Left ventricle myocardium inferior (tissue), 1 donor: ENCODE results near the gene CCDC82. TPM values are rescaled to one million over a fixed set of nuclear protein-coding genes. Genes with fewer than 3 reads are reported as not detected.

ENCODE experiments used
- DNase-seq: peaks from one replicate; pipeline ENCODE4 v3.0.0-alpha.2; 2020
- H3K27ac ChIP-seq: fragments of 200-600 bp; replicated peaks from 2 replicates; pipeline ENCODE4 v1.8.0; 2021
- H3K27me3 ChIP-seq: fragments of 200-600 bp; 2 replicates; pipeline ENCODE4 v1.8.0; 2021; ENCODE audit warnings: low read depth
- H3K36me3 ChIP-seq: fragments of 200-600 bp; 2 replicates; pipeline ENCODE4 v1.8.0; 2021
- H3K4me1 ChIP-seq: fragments of 200-600 bp; 2 replicates; pipeline ENCODE4 v1.8.0; 2021
- H3K4me3 ChIP-seq: fragments of 200-600 bp; 2 replicates; pipeline ENCODE4 v1.8.0; 2021; ENCODE audit warnings: mild to moderate bottlenecking, moderate library complexity
- H3K9me3 ChIP-seq: fragments of 200-600 bp; replicated peaks from 2 replicates; pipeline ENCODE4 v1.8.0; 2021
- CTCF ChIP-seq: fragments of 200-600 bp; IDR thresholded peaks from 2 replicates; pipeline ENCODE4 v1.8.0; 2021; ENCODE audit warnings: antibody characterized with exemption, mild to moderate bottlenecking, borderline replicate concordance
- intact Hi-C: fragments of 100-400 bp; cut with micrococcal nuclease; formaldehyde crosslinking; loops from one replicate; pipeline ENCODE4 v1.11.0; 2022
- total RNA-seq: library from RNA; stranded (reverse); fragmentation: NEBNext Ultra II Directional; extraction: Animal tissue kit (Norgen Biotek cat#: 25700); gene quantifications from one replicate; pipeline ENCODE4 v1.2.1, GENCODE V29; 2021
- donor health status: DM: no; HTN: yes; CAD: no; lungs with severe emphysema.

Gene CCDC82
- total RNA-seq, 1 donor from 2014 or later: 15.9 TPM

- Histone ChIP-seq H3K27me3 (no peaks in the 10 kb centered on the region), H3K36me3 (peaks cover 43% of the 10 kb centered on the region), H3K4me1 (no peaks in the 10 kb centered on the region), H3K9me3 (no peaks in the 10 kb centered on the region), H3K4me3 (no peak overlapping the region), H3K27ac (no peak overlapping the region)
- no peak for TF ChIP-seq CTCF
- intact Hi-C loops: no loop called here
- no peak for DNase-seq
Measured at GRCh38 chr11:96376796-96377195, 12.9 kb downstream of the CCDC82 start.

- intact Hi-C loops: no loop called here
- no peak for DNase-seq
- H3K4me3 ChIP-seq: no peak overlapping the region
- H3K36me3 ChIP-seq: peaks cover 57% of the 10 kb centered on the region
- H3K27ac ChIP-seq: no peak overlapping the region
- no peaks in the 10 kb centered on the region for H3K9me3 ChIP-seq
- H3K4me1 ChIP-seq: no peaks in the 10 kb centered on the region
- no peak for TF ChIP-seq CTCF
- H3K27me3 ChIP-seq: no peaks in the 10 kb centered on the region
Measured at GRCh38 chr11:96373826-96374225, 15.9 kb downstream of the CCDC82 start.

GRCh38 chr11:96367342-96367741 lies 22.4 kb downstream of the CCDC82 start:
- no peaks in the 10 kb centered on the region for H3K4me1 ChIP-seq
- H3K27me3 ChIP-seq: no peaks in the 10 kb centered on the region
- TF ChIP-seq CTCF: no peak
- no peak overlapping the region for H3K4me3 ChIP-seq
- H3K36me3 ChIP-seq: peaks cover 79% of the 10 kb centered on the region
- intact Hi-C loops: no loop called here
- peaks cover 10% of the 10 kb centered on the region for H3K9me3 ChIP-seq
- no peak for DNase-seq
- no peak overlapping the region for H3K27ac ChIP-seq

GRCh38 chr11:96366024-96366423 lies 23.7 kb downstream of the CCDC82 start:
- no peak for DNase-seq
- intact Hi-C loops: no loop called here
- Histone ChIP-seq H3K9me3 (peaks cover 10% of the 10 kb centered on the region), H3K4me1 (no peaks in the 10 kb centered on the region), H3K27me3 (no peaks in the 10 kb centered on the region), H3K4me3 (no peak overlapping the region), H3K36me3 (peaks cover 78% of the 10 kb centered on the region), H3K27ac (no peak overlapping the region)
- no peak for TF ChIP-seq CTCF

GRCh38 chr11:96365493-96365892 lies 24.2 kb downstream of the CCDC82 start:
- DNase-seq: no peak
- Histone ChIP-seq H3K36me3 (peaks cover 73% of the 10 kb centered on the region), H3K9me3 (peaks cover 10% of the 10 kb centered on the region), H3K4me1 (no peaks in the 10 kb centered on the region), H3K27ac (no peak overlapping the region), H3K4me3 (no peak overlapping the region), H3K27me3 (no peaks in the 10 kb centered on the region)
- TF ChIP-seq CTCF: no peak
- intact Hi-C loops: no loop called here

- Histone ChIP-seq H3K27ac (no peak overlapping the region), H3K27me3 (no peaks in the 10 kb centered on the region), H3K4me1 (no peaks in the 10 kb centered on the region), H3K36me3 (peaks cover 66% of the 10 kb centered on the region), H3K9me3 (no peaks in the 10 kb centered on the region), H3K4me3 (no peak overlapping the region)
- TF ChIP-seq CTCF: no peak
- no peak for DNase-seq
- intact Hi-C loops: no loop called here
Measured at GRCh38 chr11:96361778-96362177, 27.9 kb downstream of the CCDC82 start.
